ENCODE data around the gene KCNJ18.
"Not testable (repeated sequence)": the region's sequence is repeated elsewhere in the genome, so short reads cannot be mapped to it uniquely, and the experiment has no call there.

KCNJ18 gene

DNA sequence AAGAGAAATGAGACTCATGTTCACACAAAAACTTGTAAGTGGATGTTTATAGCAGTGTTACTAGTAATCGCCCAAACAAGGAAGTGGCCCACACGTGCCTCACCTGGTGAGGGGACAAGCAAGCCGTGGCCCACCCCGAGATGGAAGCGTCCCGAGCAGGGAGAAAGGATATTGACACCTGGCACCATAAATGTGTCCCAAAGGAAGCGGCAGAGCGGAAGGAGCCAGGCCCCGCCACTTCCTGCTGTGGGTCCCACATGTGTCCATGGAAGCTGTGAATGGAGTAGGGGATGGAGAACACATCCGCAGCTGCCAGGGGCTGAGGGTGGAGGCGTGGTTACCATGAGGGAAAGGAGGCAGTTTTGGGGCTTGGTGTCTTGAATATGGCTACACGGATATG, 18.9 kb downstream of the KCNJ18 start:
- in situ Hi-C loops (cut with HindIII; ENCODE audit: low sequenced_read_pairs) = no loop called here
- TF ChIP-seq, protein P1, sequence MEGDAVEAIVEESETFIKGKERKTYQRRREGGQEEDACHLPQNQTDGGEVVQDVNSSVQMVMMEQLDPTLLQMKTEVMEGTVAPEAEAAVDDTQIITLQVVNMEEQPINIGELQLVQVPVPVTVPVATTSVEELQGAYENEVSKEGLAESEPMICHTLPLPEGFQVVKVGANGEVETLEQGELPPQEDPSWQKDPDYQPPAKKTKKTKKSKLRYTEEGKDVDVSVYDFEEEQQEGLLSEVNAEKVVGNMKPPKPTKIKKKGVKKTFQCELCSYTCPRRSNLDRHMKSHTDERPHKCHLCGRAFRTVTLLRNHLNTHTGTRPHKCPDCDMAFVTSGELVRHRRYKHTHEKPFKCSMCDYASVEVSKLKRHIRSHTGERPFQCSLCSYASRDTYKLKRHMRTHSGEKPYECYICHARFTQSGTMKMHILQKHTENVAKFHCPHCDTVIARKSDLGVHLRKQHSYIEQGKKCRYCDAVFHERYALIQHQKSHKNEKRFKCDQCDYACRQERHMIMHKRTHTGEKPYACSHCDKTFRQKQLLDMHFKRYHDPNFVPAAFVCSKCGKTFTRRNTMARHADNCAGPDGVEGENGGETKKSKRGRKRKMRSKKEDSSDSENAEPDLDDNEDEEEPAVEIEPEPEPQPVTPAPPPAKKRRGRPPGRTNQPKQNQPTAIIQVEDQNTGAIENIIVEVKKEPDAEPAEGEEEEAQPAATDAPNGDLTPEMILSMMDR (IDR thresholded peaks at IDR 0.05; ENCODE audit: low read depth, low read length, missing control alignments) = no peak
- no peak for DNase-seq (ENCODE audit: low read depth)
- no peak overlapping the region for H3K4me3 ChIP-seq (ENCODE audit: low read depth, low read length)

DNA sequence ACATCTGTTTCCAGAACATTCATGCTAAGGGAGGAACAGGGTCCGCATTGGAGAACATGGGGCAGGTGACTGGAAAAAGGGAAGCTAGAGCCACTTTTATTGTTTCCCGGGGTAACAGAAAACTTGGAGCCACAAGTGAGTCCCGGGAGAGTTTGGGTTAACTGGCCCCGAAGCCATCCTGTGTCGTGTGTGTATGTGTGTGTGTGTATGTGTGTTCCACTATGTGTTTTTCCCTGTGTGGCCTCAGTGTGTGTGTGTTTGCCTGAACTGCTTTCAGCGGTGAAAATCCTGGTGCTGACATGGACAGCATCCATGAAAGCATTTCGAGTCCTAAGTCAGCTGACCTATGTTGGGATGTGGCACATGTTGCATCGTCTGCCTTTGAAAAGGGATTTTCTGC, 20.7 kb downstream of the KCNJ18 start:
- H3K4me3 ChIP-seq (ENCODE audit: low read depth, low read length); DNase-seq (ENCODE audit: low read depth); in situ Hi-C loops (cut with HindIII; ENCODE audit: low sequenced_read_pairs): not testable (repeated sequence)

DNA sequence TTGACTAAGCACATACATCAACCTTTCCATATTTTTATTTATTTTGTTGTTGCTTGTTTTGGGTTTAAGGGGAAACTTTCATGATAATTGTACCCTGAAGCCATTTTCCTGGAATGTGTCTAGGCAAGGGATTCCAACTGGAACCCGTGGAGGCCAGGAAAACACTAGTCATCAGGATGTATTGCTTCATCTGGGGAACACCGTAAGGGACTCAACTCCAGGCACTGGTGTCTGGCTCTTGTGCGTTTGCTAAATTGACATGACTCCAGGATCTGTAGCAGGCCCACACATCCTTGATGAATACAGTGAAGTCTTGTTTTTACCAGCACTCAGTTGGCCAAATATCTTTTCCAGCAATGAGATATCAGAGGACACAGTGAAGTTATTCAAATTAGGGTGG, 21.3 kb downstream of the KCNJ18 start:
- H3K4me3 ChIP-seq (ENCODE audit: low read depth, low read length); DNase-seq (ENCODE audit: low read depth); in situ Hi-C loops (cut with HindIII; ENCODE audit: low sequenced_read_pairs): not testable (repeated sequence)

DNA sequence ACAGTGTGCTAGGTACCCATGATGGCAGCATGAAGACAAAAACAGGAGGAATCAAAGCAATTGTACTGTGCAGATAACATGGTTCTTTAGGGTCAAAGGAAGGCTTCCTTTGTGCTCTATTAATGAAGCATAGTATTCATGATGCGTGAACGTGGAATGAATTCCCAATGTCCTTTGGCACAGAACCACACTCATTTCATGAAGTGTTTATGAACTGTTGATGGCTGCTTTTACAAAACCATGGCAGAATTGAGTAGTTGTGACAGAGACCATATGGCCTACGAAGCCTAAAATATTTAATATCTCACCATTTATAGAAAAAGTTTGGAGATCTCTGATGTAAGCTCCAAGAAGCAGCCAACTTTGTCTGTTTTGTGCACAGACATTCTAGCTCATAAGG, 22.4 kb downstream of the KCNJ18 start:
- H3K4me3 ChIP-seq (ENCODE audit: low read depth, low read length); DNase-seq (ENCODE audit: low read depth); in situ Hi-C loops (cut with HindIII; ENCODE audit: low sequenced_read_pairs): not testable (repeated sequence)

DNA sequence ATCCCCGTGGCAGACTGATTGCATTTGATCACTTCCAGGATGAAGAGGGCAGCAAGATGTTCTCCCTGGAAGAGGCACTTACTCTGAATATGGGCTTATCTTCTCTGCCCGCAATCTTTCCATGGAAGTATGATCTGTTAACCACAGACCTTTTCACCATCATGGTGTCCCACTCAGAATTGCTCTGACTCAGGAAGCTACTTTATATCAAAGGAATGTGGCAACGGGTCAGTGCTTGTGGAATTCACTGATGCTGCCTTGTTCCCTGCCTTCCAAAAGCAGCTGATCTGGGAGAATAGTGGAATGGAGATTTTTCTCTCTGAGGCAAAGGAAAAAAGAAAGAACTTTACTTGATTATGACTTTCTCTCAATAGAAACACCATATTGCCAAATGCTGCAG, 23.6 kb downstream of the KCNJ18 start:
- DNase-seq (ENCODE audit: low read depth); H3K4me3 ChIP-seq (ENCODE audit: low read depth, low read length); in situ Hi-C loops (cut with HindIII; ENCODE audit: low sequenced_read_pairs): not testable (repeated sequence)

DNA sequence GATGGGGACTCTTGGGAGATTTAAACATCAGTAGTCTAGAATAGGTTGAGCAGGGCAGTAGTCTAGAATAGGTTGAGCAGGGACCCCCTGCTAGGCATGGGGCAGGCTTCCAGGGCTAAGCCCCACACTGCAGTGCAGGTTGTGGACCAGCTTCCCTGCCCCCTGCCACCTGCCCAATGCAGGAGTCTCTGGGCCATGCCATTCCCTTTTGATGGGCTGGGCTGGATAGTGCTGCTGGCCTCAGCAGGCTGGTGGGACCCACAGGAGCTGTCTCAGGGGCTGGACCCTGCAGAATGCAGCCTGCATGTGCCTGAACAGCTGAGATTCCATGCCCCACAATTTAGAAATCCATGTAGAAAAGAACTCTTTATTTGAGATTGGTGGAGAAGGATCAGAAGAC, 26.6 kb downstream of the KCNJ18 start:
- in situ Hi-C loops (cut with HindIII; ENCODE audit: low sequenced_read_pairs); DNase-seq (ENCODE audit: low read depth); H3K4me3 ChIP-seq (ENCODE audit: low read depth, low read length): not testable (repeated sequence)

DNA sequence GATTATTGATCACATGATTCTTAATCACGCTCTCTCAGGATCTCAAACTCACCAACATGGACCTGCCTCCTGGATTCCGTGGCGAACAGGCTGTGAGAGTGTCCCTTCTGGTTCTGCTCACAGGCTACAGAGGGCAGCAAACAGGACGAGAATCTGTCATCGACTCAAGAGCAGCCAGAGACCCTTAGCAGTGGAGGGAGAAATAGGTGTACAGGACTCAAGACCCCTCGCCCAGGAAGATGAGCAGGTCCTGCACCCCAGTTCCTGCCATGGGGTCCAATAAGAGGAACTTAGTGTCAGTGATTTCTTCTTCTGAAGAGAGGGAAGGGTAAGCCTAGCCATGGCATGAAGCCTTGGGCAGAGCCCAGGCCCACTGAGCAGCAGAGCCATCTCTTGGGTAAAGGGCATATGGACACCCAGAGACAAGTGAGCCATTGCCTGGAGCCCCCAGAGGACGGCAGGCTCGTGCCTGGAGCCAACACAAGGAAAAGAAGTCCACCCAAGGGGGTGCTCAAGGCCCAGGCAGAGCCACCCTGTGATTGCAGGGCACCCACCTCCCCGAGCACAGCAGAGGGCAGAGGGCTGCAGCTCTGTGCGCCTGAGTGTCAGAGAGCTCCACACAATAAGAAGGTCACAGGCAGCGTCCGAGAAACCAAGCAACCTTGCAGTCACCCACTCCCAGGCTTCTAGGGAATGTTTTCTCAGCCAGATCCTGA, 27.3 kb downstream of the KCNJ18 start:
- H3K4me3 ChIP-seq (ENCODE audit: low read depth, low read length); in situ Hi-C loops (cut with HindIII; ENCODE audit: low sequenced_read_pairs); DNase-seq (ENCODE audit: low read depth): not testable (repeated sequence)

DNA sequence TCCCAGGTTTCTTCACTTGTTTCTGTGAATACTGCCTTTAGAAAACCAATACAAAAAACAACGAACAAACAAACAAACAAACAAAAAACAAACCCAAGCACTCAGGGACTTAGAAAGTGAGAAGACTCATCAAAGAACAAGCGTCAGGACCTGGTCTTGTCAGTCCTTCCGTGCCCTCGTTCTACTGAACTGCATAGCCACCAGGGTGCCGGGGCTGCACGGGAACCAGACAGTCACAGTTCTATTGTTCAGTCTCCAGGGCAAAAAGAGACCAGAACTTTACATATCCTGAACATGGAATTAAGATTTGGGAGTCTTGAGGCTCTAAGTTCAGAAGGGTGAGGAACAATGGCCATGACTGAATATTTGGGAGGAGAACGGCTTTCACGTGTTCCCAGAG, 28.2 kb downstream of the KCNJ18 start:
- in situ Hi-C loops (cut with HindIII; ENCODE audit: low sequenced_read_pairs); DNase-seq (ENCODE audit: low read depth); H3K4me3 ChIP-seq (ENCODE audit: low read depth, low read length): not testable (repeated sequence)

DNA sequence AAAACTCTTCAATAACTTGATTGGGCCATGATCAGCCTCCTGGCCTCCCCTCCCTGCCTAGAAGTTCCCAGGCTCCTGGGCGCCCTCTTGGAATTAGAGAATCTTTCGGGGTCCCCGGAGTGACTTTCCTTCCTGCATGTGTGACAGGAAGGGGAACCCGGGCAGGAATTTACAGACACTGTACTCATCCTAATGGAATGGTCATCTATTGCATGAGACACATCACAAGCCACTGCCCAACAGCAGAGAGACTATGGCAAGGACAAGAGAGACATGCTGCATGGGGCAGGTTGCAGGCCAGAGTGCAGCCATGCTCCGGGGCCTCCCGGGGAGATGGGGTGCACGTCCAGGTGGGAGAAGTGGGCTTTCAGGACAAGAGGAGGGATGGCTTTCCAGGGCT, 29.9 kb downstream of the KCNJ18 start:
- H3K4me3 ChIP-seq (ENCODE audit: low read depth, low read length); in situ Hi-C loops (cut with HindIII; ENCODE audit: low sequenced_read_pairs); DNase-seq (ENCODE audit: low read depth): not testable (repeated sequence)

DNA sequence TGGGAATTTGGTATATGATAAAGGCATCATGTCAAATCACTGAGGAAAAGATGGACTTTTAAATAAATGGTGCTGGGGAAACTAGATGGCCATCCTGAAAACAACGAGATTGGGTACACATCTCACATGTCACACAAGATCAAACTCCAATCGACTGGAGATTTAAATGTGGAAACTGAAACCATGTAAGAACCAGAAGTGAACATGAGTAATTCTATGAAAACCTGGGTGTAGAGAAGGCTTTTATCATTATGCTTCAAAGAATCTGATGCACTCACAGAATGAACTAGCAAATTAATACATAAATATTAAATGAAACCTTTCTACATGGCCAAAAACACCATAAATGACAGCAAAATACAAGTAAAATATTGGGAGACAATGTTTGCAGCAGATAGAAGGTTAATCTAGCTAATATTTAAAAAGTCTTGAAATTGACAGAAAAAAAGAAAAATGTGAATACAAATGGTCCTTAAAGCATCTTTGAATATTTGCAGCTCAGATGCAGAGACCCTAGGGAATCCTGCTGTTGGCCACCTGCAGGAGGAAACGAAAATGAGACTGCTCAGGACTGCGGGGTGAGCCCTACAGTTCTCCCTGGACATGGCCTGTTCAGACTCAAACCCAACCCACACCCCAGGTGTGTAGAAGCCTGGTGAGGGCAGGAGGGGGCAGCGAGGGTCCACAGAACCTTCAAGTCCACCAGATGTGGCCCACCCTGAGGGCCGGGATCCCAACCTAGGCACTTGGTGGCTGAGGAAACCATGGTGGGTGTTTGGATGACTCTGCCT, 32.1 kb downstream of the KCNJ18 start:
- H3K4me3 ChIP-seq (ENCODE audit: low read depth, low read length); in situ Hi-C loops (cut with HindIII; ENCODE audit: low sequenced_read_pairs); DNase-seq (ENCODE audit: low read depth): not testable (repeated sequence)

DNA sequence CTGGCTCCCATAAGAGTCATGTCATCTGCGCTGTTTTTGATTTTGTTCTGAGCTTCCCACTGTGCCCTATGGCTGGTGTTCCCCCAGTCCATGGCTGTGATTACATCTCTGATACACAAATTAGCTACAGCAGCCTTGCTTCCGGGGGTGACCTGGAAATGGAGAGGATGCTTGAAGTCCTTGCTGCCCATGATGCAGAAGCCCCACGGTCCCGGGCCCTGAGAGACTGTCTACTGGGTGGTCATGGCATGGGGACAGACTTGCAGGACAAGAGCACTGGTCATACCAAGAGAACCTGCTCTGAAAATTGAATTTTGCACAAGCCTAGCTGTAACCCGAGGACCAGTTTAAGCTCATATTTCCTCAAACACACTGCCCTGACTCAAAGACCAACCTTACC, 38.8 kb downstream of the KCNJ18 start:
- DNase-seq (ENCODE audit: low read depth); H3K4me3 ChIP-seq (ENCODE audit: low read depth, low read length); in situ Hi-C loops (cut with HindIII; ENCODE audit: low sequenced_read_pairs): not testable (repeated sequence)

DNA sequence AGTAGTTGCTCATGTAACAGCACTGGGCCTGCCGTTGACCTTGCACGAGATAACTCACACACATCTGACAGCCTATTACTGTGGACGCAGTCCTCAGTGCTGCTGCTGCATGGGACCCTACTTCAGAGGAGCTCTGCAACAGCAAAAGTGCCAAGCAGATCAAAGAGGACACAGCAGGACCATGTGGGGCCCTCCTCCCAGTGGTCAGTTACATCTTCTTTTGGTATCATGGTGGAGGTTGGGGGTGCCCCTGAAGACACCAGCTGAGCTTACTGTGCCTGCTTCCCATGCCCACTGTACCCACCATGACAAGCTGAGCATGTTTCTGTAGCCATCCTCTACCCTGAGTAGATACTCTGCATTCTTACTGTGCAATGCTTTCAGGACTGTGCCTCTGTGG, 41.6 kb downstream of the KCNJ18 start:
- in situ Hi-C loops (cut with HindIII; ENCODE audit: low sequenced_read_pairs); DNase-seq (ENCODE audit: low read depth); H3K4me3 ChIP-seq (ENCODE audit: low read depth, low read length): not testable (repeated sequence)

DNA sequence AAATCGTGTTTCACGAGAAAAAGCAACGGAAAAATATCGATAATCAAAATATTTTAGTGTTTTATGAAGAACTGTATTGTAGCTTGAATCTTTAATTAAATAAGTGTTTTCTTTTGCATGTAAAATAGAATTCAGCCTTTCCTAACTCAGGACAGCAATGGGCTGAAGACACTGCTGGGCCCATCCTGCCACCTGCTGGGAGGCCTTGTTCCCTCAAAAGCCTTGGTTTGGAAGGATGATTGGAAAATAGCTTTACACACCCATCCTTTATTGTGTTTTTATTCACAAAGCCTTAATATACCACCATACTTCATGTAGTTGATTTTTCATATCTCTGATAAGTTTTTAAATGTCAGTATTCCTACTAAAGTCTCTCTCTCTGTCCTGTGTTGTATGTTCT, 43.5 kb downstream of the KCNJ18 start:
- DNase-seq (ENCODE audit: low read depth); H3K4me3 ChIP-seq (ENCODE audit: low read depth, low read length); in situ Hi-C loops (cut with HindIII; ENCODE audit: low sequenced_read_pairs): not testable (repeated sequence)

DNA sequence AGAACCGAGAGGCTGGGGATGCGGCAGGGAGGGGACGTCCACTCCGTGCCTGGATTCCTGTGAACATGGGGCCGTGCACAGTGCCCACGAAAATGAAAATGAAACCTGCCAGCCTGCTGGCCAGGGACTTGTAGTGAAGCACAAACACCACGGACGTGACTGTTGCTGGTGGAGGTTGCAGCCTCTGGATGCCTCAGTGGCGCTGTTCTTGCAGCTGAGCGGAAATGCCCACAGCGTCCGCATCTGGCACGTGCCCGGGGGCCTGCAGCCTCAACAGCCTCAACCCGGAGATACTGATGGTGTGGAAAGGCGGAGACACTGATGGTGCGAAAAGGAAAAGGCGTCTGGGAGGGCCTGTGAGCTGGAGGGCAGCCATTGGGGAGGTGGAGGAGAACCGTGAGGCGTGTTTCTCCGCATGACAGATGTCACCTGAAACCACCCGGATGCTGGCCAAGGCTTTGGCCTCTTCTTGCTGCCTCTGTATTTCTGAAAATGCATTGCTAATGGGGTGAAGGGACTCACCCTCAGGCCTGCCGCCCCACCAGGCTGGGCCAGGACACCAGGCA, 44.8 kb downstream of the KCNJ18 start:
- H3K4me3 ChIP-seq (ENCODE audit: low read depth, low read length); in situ Hi-C loops (cut with HindIII; ENCODE audit: low sequenced_read_pairs); DNase-seq (ENCODE audit: low read depth): not testable (repeated sequence)

DNA sequence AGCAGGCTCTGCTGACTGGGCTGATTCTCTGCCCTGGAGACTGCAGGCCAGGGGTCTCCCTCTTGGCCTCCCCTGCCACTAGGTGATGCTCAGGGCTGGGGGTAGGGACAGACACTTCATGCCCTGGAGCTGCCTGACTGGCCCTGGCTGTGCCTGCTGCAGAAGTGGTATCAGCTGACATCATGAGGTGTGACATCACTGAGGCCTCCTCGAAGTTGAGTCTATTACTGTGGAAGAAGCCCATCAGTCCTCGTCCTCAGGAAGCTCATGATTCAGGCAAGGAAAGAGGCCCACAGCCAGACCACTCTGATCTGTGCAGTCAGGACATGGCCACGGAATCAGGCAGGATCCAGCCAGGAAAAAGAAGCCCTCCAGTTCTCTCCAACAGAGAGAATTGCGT, 45.9 kb downstream of the KCNJ18 start:
- in situ Hi-C loops (cut with HindIII; ENCODE audit: low sequenced_read_pairs); H3K4me3 ChIP-seq (ENCODE audit: low read depth, low read length); DNase-seq (ENCODE audit: low read depth): not testable (repeated sequence)

DNA sequence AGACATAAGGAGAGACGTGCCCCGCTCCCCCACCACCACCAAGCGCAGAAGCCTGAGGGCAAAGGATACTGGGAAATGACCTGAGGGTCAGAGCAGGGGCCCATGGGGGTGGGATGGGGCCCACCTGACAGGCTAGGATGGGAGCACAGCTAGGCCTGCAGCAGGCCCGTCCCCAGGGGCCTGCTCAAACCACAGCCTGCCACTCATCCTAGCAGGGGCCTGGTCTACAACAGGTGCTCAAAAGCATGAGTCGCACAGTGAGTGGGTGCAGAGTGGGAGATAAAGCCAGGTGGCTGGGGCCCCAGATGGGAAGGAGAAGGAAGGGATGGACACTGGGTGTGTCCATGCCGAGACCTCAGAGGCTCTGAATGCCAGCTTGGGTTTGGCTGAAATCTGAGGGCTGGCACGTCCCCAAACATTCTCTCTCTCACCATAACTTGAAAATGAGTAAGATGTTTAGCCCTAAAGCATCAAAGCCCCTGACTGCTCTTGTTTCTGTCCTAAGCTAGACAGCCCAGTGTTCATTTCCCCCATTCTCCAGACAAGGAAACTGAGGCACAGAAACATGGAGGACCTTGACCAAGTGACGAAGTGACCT, 46.7 kb downstream of the KCNJ18 start:
- DNase-seq (ENCODE audit: low read depth); in situ Hi-C loops (cut with HindIII; ENCODE audit: low sequenced_read_pairs); H3K4me3 ChIP-seq (ENCODE audit: low read depth, low read length): not testable (repeated sequence)
